Caco-2 (cell line): ENCODE data around the gene TPK1. TPM values are rescaled to one million over a fixed set of nuclear protein-coding genes. Genes with fewer than 3 reads are reported as not detected.
A peak's percentile ranks its signal among the peaks of the same experiment; 100 is the strongest.

Source experiments
- BruUV-seq: library from RNA; stranded (reverse); fragments of 400-500 nt; replicated peaks from 2 replicates; lab custom pipeline; 2021; lab: Mats Ljungman, UMichigan
- CTCF ChIA-PET: fragments of 300-600 bp; sonication (Branson Sonifier 250); formaldehyde crosslinking; loops from one replicate; lab custom pipeline; 2022; ENCODE audit warnings: antibody characterized with exemption; lab: Charles Lee
- POLR2A ChIA-PET: fragments of 300-600 bp; sonication (Branson Sonifier 250); formaldehyde crosslinking; loops from one replicate; lab custom pipeline; 2022; ENCODE audit warnings: antibody characterized with exemption; lab: Charles Lee
- DNase-seq, 2 experiments: peaks; one replicate each; pipeline versions ENCODE4 v3.0.0 to v3.0.0-alpha.2; 2020 to 2022
- H3K27me3 ChIP-seq: replicated peaks from 2 replicates; pipeline ENCODE4 v1.6.0; 2011; ENCODE audit warnings: low read length; ENCODE audit not compliant: control insufficient read depth, insufficient read depth
- H3K36me3 ChIP-seq: 2 replicates; pipeline ENCODE4 v1.5.1; 2011; ENCODE audit warnings: low read length; ENCODE audit not compliant: control insufficient read depth, insufficient read depth
- H3K4me1 ChIP-seq: fragments of 250-450 bp; sonication (Bioruptor Pico); 2 replicates; pipeline ENCODE4 v1.5.1; 2020; ENCODE audit warnings: mild to moderate bottlenecking
- H3K4me3 ChIP-seq: 2 replicates; pipeline ENCODE4 v1.5.1; 2011; ENCODE audit warnings: low read depth, mild to moderate bottlenecking, control low read depth, low read length
- H3K9me3 ChIP-seq: fragments of 250-450 bp; sonication (Bioruptor Pico); 2 replicates; pipeline ENCODE4 v1.5.1; 2020; ENCODE audit warnings: mild to moderate bottlenecking, moderate library complexity
- H3K27ac Mint-ChIP-seq: one replicate; pipeline ENCODE4 v1.8.0; 2022; ENCODE audit warnings: mixed read lengths; ENCODE audit not compliant: unreplicated experiment
- H3K27me3 Mint-ChIP-seq: one replicate; pipeline ENCODE4 v1.8.0; 2022; ENCODE audit warnings: mixed read lengths; ENCODE audit not compliant: insufficient read depth, unreplicated experiment
- H3K36me3 Mint-ChIP-seq: one replicate; pipeline ENCODE4 v1.8.0; 2022; ENCODE audit warnings: mild to moderate bottlenecking, mixed read lengths; ENCODE audit not compliant: insufficient read depth, unreplicated experiment
- H3K4me1 Mint-ChIP-seq: one replicate; pipeline ENCODE4 v1.8.0; 2022; ENCODE audit warnings: low read depth, mixed read lengths; ENCODE audit not compliant: unreplicated experiment
- H3K4me3 Mint-ChIP-seq: one replicate; pipeline ENCODE4 v1.8.0; 2022; ENCODE audit warnings: mild to moderate bottlenecking, moderate library complexity, mixed read lengths; ENCODE audit not compliant: unreplicated experiment
- H3K9me3 Mint-ChIP-seq: one replicate; pipeline ENCODE4 v1.8.0; 2022; ENCODE audit warnings: mixed read lengths; ENCODE audit not compliant: unreplicated experiment
- intact Hi-C: fragments of 100-400 bp; cut with micrococcal nuclease; formaldehyde crosslinking; loops from one replicate; pipeline ENCODE4 v1.10.0; 2022; ENCODE audit not compliant: unreplicated experiment
- total RNA-seq: library from RNA; stranded (reverse); gene quantifications from 2 replicates; pipeline ENCODE4 v1.2.3, GENCODE V29; 2022
- TF ChIP-seq, protein P1 (sequence below), 2 experiments: fragments of 200-600 bp in 1 of 2; IDR thresholded peaks; 1 replicate in 1 of 2; 2 replicates in 1 of 2; pipeline versions ENCODE4 v1.5.1 to v1.8.0; 2011 to 2022; ENCODE audit warnings: antibody characterized with exemption in 1 of 2, control low read depth in 1 of 2, inconsistent platforms in 1 of 2, low read depth in 1 of 2, low read length in 1 of 2, mild to moderate bottlenecking in 1 of 2, moderate library complexity in 1 of 2; ENCODE audit not compliant: insufficient read depth in 1 of 2, severe bottlenecking in 1 of 2, unreplicated experiment in 1 of 2

TPK1 gene
- total RNA-seq, 1 experiment from 2014 or later: 86.6 TPM

DNA sequence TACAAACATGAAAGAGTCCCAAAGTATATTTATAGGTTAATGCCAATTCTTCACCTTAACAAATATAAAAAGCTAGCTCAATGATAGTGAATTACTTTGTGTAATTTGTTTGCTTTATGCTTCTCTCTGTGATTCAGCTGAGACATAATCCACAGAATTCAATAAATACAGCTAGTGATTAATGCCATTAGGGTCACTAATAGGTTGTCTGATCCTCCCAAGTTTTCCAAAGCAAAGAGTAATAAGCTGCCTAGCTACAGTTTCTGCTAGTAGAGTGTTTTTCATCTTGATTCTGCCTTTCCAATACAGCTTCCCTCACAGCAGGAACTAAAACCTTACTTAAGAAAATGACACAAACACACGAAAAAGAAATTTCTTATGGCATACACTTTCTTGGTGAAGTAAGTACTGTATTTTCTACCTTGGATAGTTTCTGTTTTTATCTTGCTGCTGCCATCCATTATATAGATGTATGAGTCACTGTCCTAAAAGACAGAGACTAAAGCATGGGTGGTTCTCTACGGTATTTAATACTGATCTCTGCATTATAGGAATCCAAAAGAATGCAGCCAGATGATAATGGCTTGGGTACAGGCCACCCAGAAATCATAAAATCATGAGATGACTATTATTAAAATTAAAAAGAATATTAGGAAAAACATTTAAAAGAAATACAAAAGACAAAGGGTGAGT lies 170.0 kb downstream of the TPK1 start:
- H3K4me1 ChIP-seq: no peaks in the 10 kb centered on the region
- Mint-ChIP-seq H3K9me3 (no peaks in the 10 kb centered on the region), H3K4me3 (no peak overlapping the region), H3K27me3 (no peaks in the 10 kb centered on the region), H3K27ac (no peak overlapping the region), H3K4me1 (no peaks in the 10 kb centered on the region), H3K36me3 (peaks cover 27% of the 10 kb centered on the region)
- ChIA-PET CTCF (no interaction called here), POLR2A (no interaction called here)
- no peaks in the 10 kb centered on the region for H3K9me3 ChIP-seq
- intact Hi-C loops: no loop called here
- no TSS peak for BruUV-seq
- H3K27me3 ChIP-seq: no peaks in the 10 kb centered on the region
- no peaks in the 10 kb centered on the region for H3K36me3 ChIP-seq
- TF ChIP-seq, protein P1, sequence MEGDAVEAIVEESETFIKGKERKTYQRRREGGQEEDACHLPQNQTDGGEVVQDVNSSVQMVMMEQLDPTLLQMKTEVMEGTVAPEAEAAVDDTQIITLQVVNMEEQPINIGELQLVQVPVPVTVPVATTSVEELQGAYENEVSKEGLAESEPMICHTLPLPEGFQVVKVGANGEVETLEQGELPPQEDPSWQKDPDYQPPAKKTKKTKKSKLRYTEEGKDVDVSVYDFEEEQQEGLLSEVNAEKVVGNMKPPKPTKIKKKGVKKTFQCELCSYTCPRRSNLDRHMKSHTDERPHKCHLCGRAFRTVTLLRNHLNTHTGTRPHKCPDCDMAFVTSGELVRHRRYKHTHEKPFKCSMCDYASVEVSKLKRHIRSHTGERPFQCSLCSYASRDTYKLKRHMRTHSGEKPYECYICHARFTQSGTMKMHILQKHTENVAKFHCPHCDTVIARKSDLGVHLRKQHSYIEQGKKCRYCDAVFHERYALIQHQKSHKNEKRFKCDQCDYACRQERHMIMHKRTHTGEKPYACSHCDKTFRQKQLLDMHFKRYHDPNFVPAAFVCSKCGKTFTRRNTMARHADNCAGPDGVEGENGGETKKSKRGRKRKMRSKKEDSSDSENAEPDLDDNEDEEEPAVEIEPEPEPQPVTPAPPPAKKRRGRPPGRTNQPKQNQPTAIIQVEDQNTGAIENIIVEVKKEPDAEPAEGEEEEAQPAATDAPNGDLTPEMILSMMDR (IDR thresholded peaks at IDR 0.05; ENCODE audit: insufficient read depth in 1 of 2, low read depth in 1 of 2, low read length in 1 of 2, severe bottlenecking in 1 of 2, unreplicated experiment in 1 of 2): no peak
- no peak for DNase-seq
- no peak overlapping the region for H3K4me3 ChIP-seq

DNA sequence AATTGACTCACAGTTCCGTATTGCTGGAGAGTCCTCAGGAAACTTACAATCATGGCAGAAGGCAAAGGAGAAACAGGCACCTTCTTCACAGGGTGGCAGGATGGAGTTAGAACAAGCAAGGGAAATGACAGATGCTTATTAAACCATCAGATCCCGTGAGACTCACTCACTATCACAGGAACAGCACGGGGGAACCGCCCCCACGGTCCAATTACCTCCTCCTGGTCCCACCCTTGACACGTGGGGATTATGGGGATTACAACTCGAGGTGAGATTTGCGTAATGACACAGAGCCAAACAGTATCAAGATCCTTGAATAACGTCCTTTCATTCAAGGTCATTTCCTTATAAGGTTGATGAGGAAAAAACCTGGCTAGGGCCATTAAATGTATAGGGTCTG lies 176.6 kb downstream of the TPK1 start:
- TF ChIP-seq, protein P1 (IDR thresholded peaks at IDR 0.05; ENCODE audit: insufficient read depth in 1 of 2, low read depth in 1 of 2, low read length in 1 of 2, severe bottlenecking in 1 of 2, unreplicated experiment in 1 of 2): no peak
- Histone ChIP-seq H3K27me3 (no peaks in the 10 kb centered on the region), H3K4me1 (no peaks in the 10 kb centered on the region), H3K9me3 (peaks cover 3% of the 10 kb centered on the region; the same call in 1 of the 2 replicates), H3K36me3 (no peaks in the 10 kb centered on the region), H3K4me3 (no peak overlapping the region)
- no TSS peak for BruUV-seq
- intact Hi-C loops: loop anchor here (10.0 kb wide), 1 partner anchor 144 kb away; no protein-coding TSS in a partner anchor
- H3K27ac Mint-ChIP-seq: no peak overlapping the region
- POLR2A ChIA-PET: no interaction called here
- DNase-seq: no peak
- CTCF ChIA-PET: no interaction called here
- H3K4me1 Mint-ChIP-seq: no peaks in the 10 kb centered on the region
- no peaks in the 10 kb centered on the region for H3K27me3 Mint-ChIP-seq
- H3K4me3 Mint-ChIP-seq: no peak overlapping the region
- no peaks in the 10 kb centered on the region for H3K9me3 Mint-ChIP-seq
- H3K36me3 Mint-ChIP-seq: peaks cover 23% of the 10 kb centered on the region

DNA sequence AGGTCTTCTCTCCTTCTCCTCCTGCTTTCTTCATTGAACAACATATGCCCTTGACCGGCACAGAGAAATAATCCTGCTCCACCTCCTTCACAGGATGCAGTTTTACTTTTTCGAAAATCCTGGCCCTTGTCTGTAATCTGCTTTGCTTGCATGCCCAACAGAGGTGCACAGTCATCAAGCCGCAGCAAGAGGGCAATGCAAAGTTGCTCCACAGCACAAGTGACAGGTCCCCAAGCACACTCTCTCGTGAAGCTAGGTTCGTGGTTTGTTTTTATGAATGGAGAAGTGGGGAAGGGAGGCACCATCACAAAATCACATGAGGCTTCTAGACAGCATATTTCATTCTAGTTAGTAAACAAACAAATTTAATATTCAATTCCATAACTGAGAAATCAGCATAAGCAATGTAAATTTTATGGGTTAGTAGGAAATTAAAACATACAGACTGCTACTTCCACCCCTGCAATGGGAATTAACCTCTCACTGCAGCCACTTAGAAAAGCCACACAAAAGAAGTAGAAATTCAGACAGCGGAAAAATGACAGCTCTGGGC lies 178.8 kb downstream of the TPK1 start:
- DNase-seq: peak in 1 of 2 experiments; percentile 14
- BruUV-seq: no TSS peak
- ChIA-PET CTCF (no interaction called here), POLR2A (no interaction called here)
- no peaks in the 10 kb centered on the region for H3K4me1 Mint-ChIP-seq
- Histone ChIP-seq H3K9me3 (peaks cover 3% of the 10 kb centered on the region; the same call in 1 of the 2 replicates), H3K27me3 (no peaks in the 10 kb centered on the region), H3K4me1 (no peaks in the 10 kb centered on the region), H3K36me3 (no peaks in the 10 kb centered on the region), H3K4me3 (no peak overlapping the region)
- H3K36me3 Mint-ChIP-seq: peaks cover 11% of the 10 kb centered on the region
- intact Hi-C loops: loop anchor here (10.0 kb wide), 1 partner anchor 142 kb away; no protein-coding TSS in a partner anchor
- no peak overlapping the region for H3K27ac Mint-ChIP-seq
- H3K27me3 Mint-ChIP-seq: no peaks in the 10 kb centered on the region
- H3K4me3 Mint-ChIP-seq: no peak overlapping the region
- TF ChIP-seq, protein P1 (IDR thresholded peaks at IDR 0.05; ENCODE audit: insufficient read depth in 1 of 2, low read depth in 1 of 2, low read length in 1 of 2, severe bottlenecking in 1 of 2, unreplicated experiment in 1 of 2): peak in 1 of 2 experiments; percentile 6
- H3K9me3 Mint-ChIP-seq: no peaks in the 10 kb centered on the region
